ENCODE data around the gene KANK4. TPM values are rescaled to one million over a fixed set of nuclear protein-coding genes. Genes with fewer than 3 reads are reported as not detected.

KANK4 gene
- total and polyA plus RNA-seq, 3 donors from 2014 or later = 2.4 to 5.2 (median 2.9) TPM

GRCh38 chr1:62269851-62270495, 49.3 kb downstream of the KANK4 start:
- WGBS, 2 donors = 79 to 80% methylated on average over 9 of the region's 9 CpGs
- H3K36me3 ChIP-seq (ENCODE audit: low read depth, missing control alignments) = no peaks in the 10 kb centered on the region
- intact Hi-C loops (cut with DNase I; ENCODE audit: low total_unique reads) = no loop called here
- no peaks in the 10 kb centered on the region for H3K9me3 ChIP-seq
- DNase-seq = no peak
- no peak overlapping the region for H3K27ac ChIP-seq
- H3K4me1 ChIP-seq = no peaks in the 10 kb centered on the region
- TF ChIP-seq CTCF (IDR thresholded peaks at IDR 0.05) = no peak
- TF ChIP-seq POLR2A (IDR thresholded peaks at IDR 0.05) = no peak
- H3K4me3 ChIP-seq = no peak overlapping the region
- H3K27me3 ChIP-seq = no peaks in the 10 kb centered on the region

- Histone ChIP-seq H3K4me3 (no peak overlapping the region), H3K4me1 (no peaks in the 10 kb centered on the region), H3K27ac (no peak overlapping the region), H3K9me3 (no peaks in the 10 kb centered on the region), H3K27me3 (no peaks in the 10 kb centered on the region), H3K36me3 (ENCODE audit: low read depth, missing control alignments) (no peaks in the 10 kb centered on the region)
- TF ChIP-seq CTCF (IDR thresholded peaks at IDR 0.05) (no peak), POLR2A (IDR thresholded peaks at IDR 0.05) (no peak)
- 96 to 98% methylated on average over 1 of the region's 1 CpG for WGBS, 2 donors
- no peak for DNase-seq
- intact Hi-C loops (cut with DNase I; ENCODE audit: low total_unique reads) = no loop called here
Observed at GRCh38 chr1:62269439-62269838, 49.8 kb downstream of the KANK4 start.

GRCh38 chr1:62268315-62268714, 50.9 kb downstream of the KANK4 start:
- no peak for DNase-seq
- intact Hi-C loops (cut with DNase I; ENCODE audit: low total_unique reads) = no loop called here
- H3K27ac ChIP-seq = no peak overlapping the region
- WGBS, 2 donors = 85 to 93% methylated on average over 3 to 8 of the region's 8 CpGs
- H3K36me3 ChIP-seq (ENCODE audit: low read depth, missing control alignments) = no peaks in the 10 kb centered on the region
- no peak for TF ChIP-seq POLR2A (IDR thresholded peaks at IDR 0.05)
- no peak for TF ChIP-seq CTCF (IDR thresholded peaks at IDR 0.05)
- no peaks in the 10 kb centered on the region for H3K9me3 ChIP-seq
- H3K4me1 ChIP-seq = no peaks in the 10 kb centered on the region
- H3K27me3 ChIP-seq = no peaks in the 10 kb centered on the region
- no peak overlapping the region for H3K4me3 ChIP-seq

- no peak for DNase-seq
- Histone ChIP-seq H3K36me3 (ENCODE audit: low read depth, missing control alignments) (no peaks in the 10 kb centered on the region), H3K4me3 (no peak overlapping the region), H3K9me3 (no peaks in the 10 kb centered on the region), H3K4me1 (no peaks in the 10 kb centered on the region), H3K27ac (no peak overlapping the region), H3K27me3 (no peaks in the 10 kb centered on the region)
- intact Hi-C loops (cut with DNase I; ENCODE audit: low total_unique reads) = no loop called here
- no peak for TF ChIP-seq POLR2A (IDR thresholded peaks at IDR 0.05)
- TF ChIP-seq CTCF (IDR thresholded peaks at IDR 0.05) = no peak
- WGBS, 2 donors = 89 to 92% methylated on average over 9 of the region's 9 CpGs
Observed at GRCh38 chr1:62265956-62266935, 53.0 kb downstream of the KANK4 start.

Data from testis (tissue), 3 donors.